ENCODE results near the gene DIS3. TPM values are rescaled to one million over a fixed set of nuclear protein-coding genes. Genes with fewer than 3 reads are reported as not detected.
"Not testable (repeated sequence)": the region's sequence is repeated elsewhere in the genome, so short reads cannot be mapped to it uniquely, and the experiment has no call there.

The DIS3 gene
- total RNA-seq, 2 donors from 2014 or later = 41.6 to 47.6 TPM

- H3K9me3 Mint-ChIP-seq; H3K27me3 Mint-ChIP-seq; H3K36me3 Mint-ChIP-seq; H3K27ac Mint-ChIP-seq; H3K4me3 Mint-ChIP-seq; DNase-seq (ENCODE audit: low spot score); ATAC-seq: not testable (repeated sequence)
- H3K4me1 Mint-ChIP-seq (ENCODE audit: low read depth in 2 of 2) = peaks cover 36 to 42% of the 10 kb centered on the region in 2 donors
These were observed 3.0 kb upstream of the DIS3 start for GRCh38 chr13:72784679-72785078.

DNA sequence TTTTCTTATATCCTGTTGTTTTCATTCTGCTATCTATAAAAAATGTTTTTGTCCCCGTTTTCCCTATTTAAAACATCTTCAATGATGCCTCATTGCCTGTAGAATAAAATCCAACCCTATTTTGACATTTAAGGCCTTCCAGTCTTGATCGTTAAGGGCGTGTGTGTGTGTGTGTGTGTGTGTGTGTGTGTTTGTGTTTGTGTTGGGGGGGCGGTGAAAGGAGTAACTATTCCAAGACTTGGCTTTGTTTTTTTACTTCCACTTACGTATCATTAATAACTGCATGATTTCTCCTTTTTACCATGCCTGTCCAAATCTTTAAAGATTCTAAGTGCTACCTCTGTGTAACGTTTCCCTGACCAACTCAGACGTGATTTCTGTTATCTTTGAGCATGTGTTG lies 1.0 kb upstream of the DIS3 start:
- DNase-seq (ENCODE audit: low spot score) = no peak
- Mint-ChIP-seq H3K27ac (peak overlapping the region; percentile 97 to 98), H3K4me3 (peak overlapping the region; percentile 95), H3K27me3 (no peaks in the 10 kb centered on the region), H3K36me3 (peaks cover 13% of the 10 kb centered on the region), H3K9me3 (no peaks in the 10 kb centered on the region), H3K4me1 (ENCODE audit: low read depth in 2 of 2) (peaks cover 40 to 47% of the 10 kb centered on the region in 2 donors)
- no peak for ATAC-seq

GRCh38 chr13:72774019-72774418 lies 7.7 kb downstream of the DIS3 start:
- no peak for ATAC-seq
- Mint-ChIP-seq H3K4me1 (ENCODE audit: low read depth in 2 of 2) (peaks cover 9 to 18% of the 10 kb centered on the region in 2 donors), H3K27me3 (no peaks in the 10 kb centered on the region), H3K36me3 (peaks cover 46% of the 10 kb centered on the region), H3K9me3 (no peaks in the 10 kb centered on the region), H3K4me3 (no peak overlapping the region), H3K27ac (no peak overlapping the region)
- no peak for DNase-seq (ENCODE audit: low spot score)

GRCh38 chr13:72763411-72763810 lies 18.3 kb downstream of the DIS3 start:
- Mint-ChIP-seq H3K9me3 (no peaks in the 10 kb centered on the region), H3K36me3 (peaks cover 38% of the 10 kb centered on the region), H3K4me3 (no peak overlapping the region), H3K27me3 (no peaks in the 10 kb centered on the region), H3K27ac (no peak overlapping the region), H3K4me1 (ENCODE audit: low read depth in 2 of 2) (no peaks in the 10 kb centered on the region)
- ATAC-seq (no peak), DNase-seq (ENCODE audit: low spot score) (no peak)

DNA sequence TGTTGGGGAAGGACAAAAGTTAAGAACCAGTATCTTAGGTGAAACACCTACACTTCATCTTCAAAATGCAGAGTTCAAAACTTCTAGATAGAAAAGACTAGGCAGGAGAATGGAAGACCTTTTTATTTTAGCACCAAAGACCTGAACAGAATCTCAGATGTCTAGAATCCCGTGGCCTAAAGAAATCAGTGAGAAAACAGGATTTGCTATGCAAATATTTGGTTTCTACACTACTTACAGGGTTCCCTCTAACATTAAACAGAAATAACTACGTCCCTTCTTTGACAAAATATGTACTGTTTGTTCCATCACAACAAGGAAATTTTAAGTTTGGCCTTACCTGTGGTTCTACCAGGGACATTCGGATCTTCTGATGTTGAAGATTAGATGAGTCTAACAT lies 21.5 kb downstream of the DIS3 start:
- H3K4me3 Mint-ChIP-seq = no peak overlapping the region

DNA sequence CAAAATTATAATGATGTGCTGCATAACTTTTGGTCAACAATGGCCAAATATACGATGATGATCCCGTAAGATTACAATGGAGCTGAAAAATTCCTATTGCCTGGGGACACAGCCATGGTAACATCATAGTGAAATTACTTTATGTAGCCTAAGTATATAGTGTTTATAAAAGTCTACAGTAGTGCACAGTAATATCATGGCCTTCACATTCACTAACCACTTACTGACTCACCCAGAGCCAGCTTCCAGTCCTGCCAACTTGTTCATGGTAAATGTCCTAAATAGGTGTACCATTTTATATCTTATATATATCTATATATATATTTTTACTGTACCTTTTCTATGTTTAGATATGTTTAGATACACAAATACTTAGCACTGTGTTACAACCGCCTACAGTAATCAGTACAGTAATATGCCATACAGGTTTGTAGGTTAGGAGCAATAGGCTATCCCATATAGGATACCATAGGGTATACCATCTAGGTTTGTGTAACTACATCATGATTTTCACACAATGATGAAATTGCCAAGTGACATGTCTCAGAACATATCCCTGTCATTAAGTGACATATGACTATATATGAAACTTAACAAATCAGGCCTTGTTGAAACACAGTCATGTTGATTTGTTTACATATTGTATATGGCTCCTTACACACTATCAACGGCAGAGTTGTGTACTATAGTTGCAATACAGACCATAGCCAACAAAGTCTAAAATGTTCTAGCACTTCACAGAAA lies 23.7 kb downstream of the DIS3 start:
- ATAC-seq (no peak), DNase-seq (ENCODE audit: low spot score) (no peak)
- Mint-ChIP-seq H3K9me3 (no peaks in the 10 kb centered on the region), H3K36me3 (peaks cover 21% of the 10 kb centered on the region), H3K27me3 (no peaks in the 10 kb centered on the region), H3K4me1 (ENCODE audit: low read depth in 2 of 2) (no peaks in the 10 kb centered on the region), H3K27ac (no peak overlapping the region), H3K4me3 (no peak overlapping the region)

More for the DNA sequence above, 21.5 kb downstream of the DIS3 start:
- H3K9me3 Mint-ChIP-seq = no peaks in the 10 kb centered on the region
- DNase-seq (ENCODE audit: low spot score) (no peak), ATAC-seq (no peak)
- peaks cover 25% of the 10 kb centered on the region for H3K36me3 Mint-ChIP-seq
- H3K27me3 Mint-ChIP-seq = no peaks in the 10 kb centered on the region
- H3K4me1 Mint-ChIP-seq (ENCODE audit: low read depth in 2 of 2) = no peaks in the 10 kb centered on the region
- no peak overlapping the region for H3K27ac Mint-ChIP-seq

DNA sequence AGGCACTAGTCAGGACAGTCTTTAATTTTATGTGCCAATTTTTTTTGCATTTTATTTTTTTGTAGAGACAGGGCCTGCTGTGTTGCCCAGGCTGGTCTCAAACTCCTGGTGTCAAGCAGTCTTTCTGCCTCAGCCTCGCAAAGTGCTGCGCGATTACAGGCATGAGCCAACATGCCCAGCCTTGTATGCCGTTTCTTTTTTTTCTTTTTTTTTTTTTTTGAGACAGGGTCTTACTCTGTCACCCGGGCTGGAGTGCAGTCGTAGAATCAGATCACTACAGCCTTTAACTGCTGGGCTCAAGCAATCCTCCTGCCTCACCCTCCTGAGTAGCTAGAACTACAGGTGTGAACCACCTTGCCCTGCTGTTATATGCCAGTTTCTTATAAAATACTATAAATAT lies 27.6 kb downstream of the DIS3 start:
- Mint-ChIP-seq H3K4me1 (ENCODE audit: low read depth in 2 of 2) (peaks cover 16% of the 10 kb centered on the region in 2 donors), H3K27ac (no peak overlapping the region), H3K27me3 (no peaks in the 10 kb centered on the region), H3K9me3 (no peaks in the 10 kb centered on the region), H3K36me3 (peaks cover 42% of the 10 kb centered on the region), H3K4me3 (no peak overlapping the region)
- ATAC-seq (no peak), DNase-seq (ENCODE audit: low spot score) (no peak)

GRCh38 chr13:72751220-72751619 lies 30.5 kb downstream of the DIS3 start:
- no peak for ATAC-seq
- H3K4me3 Mint-ChIP-seq = no peak overlapping the region

GRCh38 chr13:72745260-72745659 lies 36.4 kb downstream of the DIS3 start:
- DNase-seq (ENCODE audit: low spot score) (no peak), ATAC-seq (peak in 1 of 2 donors; percentile 61)
- Mint-ChIP-seq H3K9me3 (no peaks in the 10 kb centered on the region), H3K36me3 (peaks cover 29% of the 10 kb centered on the region), H3K27me3 (no peaks in the 10 kb centered on the region), H3K27ac (no peak overlapping the region), H3K4me3 (no peak overlapping the region), H3K4me1 (ENCODE audit: low read depth in 2 of 2) (peaks cover 16 to 18% of the 10 kb centered on the region in 2 donors)

More at GRCh38 chr13:72751220-72751619, 30.5 kb downstream of the DIS3 start:
- no peak for DNase-seq (ENCODE audit: low spot score)
- H3K27me3 Mint-ChIP-seq = no peaks in the 10 kb centered on the region
- H3K27ac Mint-ChIP-seq = no peak overlapping the region
- no peaks in the 10 kb centered on the region for H3K9me3 Mint-ChIP-seq
- H3K4me1 Mint-ChIP-seq (ENCODE audit: low read depth in 2 of 2) = peaks cover 16 to 19% of the 10 kb centered on the region in 2 donors
- H3K36me3 Mint-ChIP-seq = peaks cover 52% of the 10 kb centered on the region

- H3K27me3 Mint-ChIP-seq = no peaks in the 10 kb centered on the region
- DNase-seq (ENCODE audit: low spot score) = no peak
- peaks cover 11% of the 10 kb centered on the region for H3K36me3 Mint-ChIP-seq
- no peak overlapping the region for H3K27ac Mint-ChIP-seq
- peaks cover 7 to 10% of the 10 kb centered on the region in 2 donors for H3K4me1 Mint-ChIP-seq (ENCODE audit: low read depth in 2 of 2)
- no peaks in the 10 kb centered on the region for H3K9me3 Mint-ChIP-seq
- no peak overlapping the region for H3K4me3 Mint-ChIP-seq
- ATAC-seq = no peak
These were observed 41.7 kb downstream of the DIS3 start for GRCh38 chr13:72740015-72740414.

DNA sequence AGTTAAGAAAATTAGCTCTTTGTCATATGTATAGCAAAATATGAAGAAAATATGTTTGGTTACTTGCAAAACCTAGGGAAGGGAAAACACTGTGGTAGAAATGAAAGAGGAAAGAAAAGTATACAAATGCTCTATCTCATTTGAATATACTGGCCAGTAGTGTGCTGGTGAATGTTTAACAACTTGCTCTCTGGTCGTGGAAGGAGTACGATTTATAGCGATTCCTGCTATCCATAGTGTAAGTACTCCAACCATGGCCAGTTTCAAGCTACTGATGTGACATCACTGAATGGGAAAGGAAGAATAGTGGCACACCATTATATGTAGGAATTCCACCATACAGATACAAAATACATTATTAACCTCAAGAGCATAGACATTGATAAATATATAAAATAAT lies 44.7 kb downstream of the DIS3 start:
- H3K27me3 Mint-ChIP-seq = no peaks in the 10 kb centered on the region
- H3K4me3 Mint-ChIP-seq = no peak overlapping the region
- H3K36me3 Mint-ChIP-seq = peaks cover 18% of the 10 kb centered on the region
- H3K4me1 Mint-ChIP-seq (ENCODE audit: low read depth in 2 of 2) = peaks cover 2 to 17% of the 10 kb centered on the region in 2 donors
- DNase-seq (ENCODE audit: low spot score) (no peak), ATAC-seq (no peak)
- H3K9me3 Mint-ChIP-seq = no peaks in the 10 kb centered on the region
- no peak overlapping the region for H3K27ac Mint-ChIP-seq

- Mint-ChIP-seq H3K27me3 (no peaks in the 10 kb centered on the region), H3K36me3 (peaks cover 24% of the 10 kb centered on the region), H3K27ac (peak overlapping the region; percentile 86), H3K4me3 (peak overlapping the region; percentile 94), H3K4me1 (ENCODE audit: low read depth in 2 of 2) (peaks cover 24 to 49% of the 10 kb centered on the region in 2 donors), H3K9me3 (no peaks in the 10 kb centered on the region)
- no peak for DNase-seq (ENCODE audit: low spot score)
- no peak for ATAC-seq
These were observed 53.5 kb downstream of the DIS3 start for GRCh38 chr13:72728290-72728605.

GRCh38 chr13:72727417-72728289 lies 54.0 kb downstream of the DIS3 start, which contains the start of the genes BORA and MZT1:
Gene BORA (plus strand): TSS chr13:72727923. CDS start chr13:72728941, 1,018 bp downstream.
Gene MZT1 (minus strand): TSS chr13:72727629. CDS start chr13:72727602, 27 bp downstream.
- H3K9me3 Mint-ChIP-seq = no peaks in the 10 kb centered on the region
- H3K27ac Mint-ChIP-seq = peak within 1 kb of the TSS; percentile 86
- DNase-seq (ENCODE audit: low spot score) = peak; percentile 96
- H3K4me3 Mint-ChIP-seq = peak within 1 kb of the TSS; percentile 94
- no peaks in the 10 kb centered on the region for H3K27me3 Mint-ChIP-seq
- peaks cover 27% of the 10 kb centered on the region for H3K36me3 Mint-ChIP-seq
- peaks cover 30 to 53% of the 10 kb centered on the region in 2 donors for H3K4me1 Mint-ChIP-seq (ENCODE audit: low read depth in 2 of 2)
- ATAC-seq = peak; percentile 97 to 98

Measured in natural killer cell treated with Interleukin-12 subunit alpha and Interleukin-12 subunit beta and Interleukin-15 and Interleukin-18, amount 100 ng/mL, for 72 hours (primary cell).